Measurements from ENCODE around the gene SLC22A23.

The SLC22A23 gene

GRCh38 chr6:3467996-3468395 lies 11.1 kb upstream of the SLC22A23 start:
- Histone ChIP-seq H3K4me3 (ENCODE audit: low read depth, low read length) (no peak overlapping the region), H3K27ac (ENCODE audit: extremely low read depth, low read depth, low read length) (no peak overlapping the region), H3K4me1 (ENCODE audit: control insufficient read depth, insufficient read depth, low read length) (0 out of 2 replicates have a peak, but pooled peaks cover 3% of the 10 kb centered on the region), H3K36me3 (ENCODE audit: control insufficient read depth in 2 of 2, insufficient read depth in 1 of 2, low read length in 2 of 2) (no peaks in the 10 kb centered on the region), H3K9me3 (ENCODE audit: control insufficient read depth, insufficient read depth, low read depth, low read length) (no peaks in the 10 kb centered on the region)
- POLR2A ChIA-PET = no interaction called here
- CTCF ChIA-PET = no interaction called here
- TF ChIP-seq ZNF513 (tag by site-specific recombination; IDR thresholded peaks at IDR 0.05) (no peak), ZFP3 (tag by site-specific recombination; IDR thresholded peaks at IDR 0.05; ENCODE audit: low read depth) (no peak), ZNF621 (tag by site-specific recombination; IDR thresholded peaks at IDR 0.05) (no peak), ZNF184 (tag by site-specific recombination; IDR thresholded peaks at IDR 0.05) (no peak), ZNF37A (tag by site-specific recombination; IDR thresholded peaks at IDR 0.05) (no peak), ZNF704 (tag by site-specific recombination; IDR thresholded peaks at IDR 0.05) (no peak), ZNF501 (tag by site-specific recombination; IDR thresholded peaks at IDR 0.05) (no peak), GLIS1 (tag by site-specific recombination; IDR thresholded peaks at IDR 0.05) (no peak), CTCF (tag by site-specific recombination; IDR thresholded peaks at IDR 0.05) (no peak), ZBTB7A (tag by site-specific recombination; IDR thresholded peaks at IDR 0.05; ENCODE audit: low read depth) (no peak), KLF17 (tag by site-specific recombination; IDR thresholded peaks at IDR 0.05) (no peak), IKZF3 (tag by site-specific recombination; IDR thresholded peaks at IDR 0.05) (no peak), YY1 (tag by site-specific recombination; IDR thresholded peaks at IDR 0.05) (no peak), ZNF140 (tag by site-specific recombination; IDR thresholded peaks at IDR 0.05) (no peak)

GRCh38 chr6:3466488-3467219 lies 9.8 kb upstream of the SLC22A23 start:
- Histone ChIP-seq H3K36me3 (ENCODE audit: control insufficient read depth in 2 of 2, insufficient read depth in 1 of 2, low read length in 2 of 2) (no peaks in the 10 kb centered on the region), H3K9me3 (ENCODE audit: control insufficient read depth, insufficient read depth, low read depth, low read length) (no peaks in the 10 kb centered on the region), H3K4me3 (ENCODE audit: low read depth, low read length) (no peak overlapping the region), H3K27ac (ENCODE audit: extremely low read depth, low read depth, low read length) (no peak overlapping the region), H3K4me1 (ENCODE audit: control insufficient read depth, insufficient read depth, low read length) (no peaks in the 10 kb centered on the region)
- TF ChIP-seq ZFP41 (tag by site-specific recombination; IDR thresholded peaks at IDR 0.05; ENCODE audit: borderline replicate concordance) (no peak), ZNF133 (tag by site-specific recombination; IDR thresholded peaks at IDR 0.05) (no peak), KLF17 (tag by site-specific recombination; IDR thresholded peaks at IDR 0.05) (no peak), ZNF37A (tag by site-specific recombination; IDR thresholded peaks at IDR 0.05) (no peak), ZIC2 (tag by site-specific recombination; IDR thresholded peaks at IDR 0.05) (no peak)
- ChIA-PET CTCF (interaction anchor here (0.7 to 1.1 kb wide), 4 partner anchors 8 to 45 kb away, joined by 3 to 11 read pairs (median 4); no protein-coding TSS in a partner anchor), POLR2A (no interaction called here)
